Stimulated activated CD4-positive, alpha-beta T cell treated with anti-CD3 and anti-CD28 coated beads, Interleukin-1b, Interleukin-23, amount 100 ng/mL, for 4 hours (primary cell): ENCODE results near the gene NRSN1.

Source experiments
- DNase-seq, 2 donors: peaks; one replicate each; pipeline ENCODE4 v3.0.0-alpha.2; 2020; ENCODE audit warnings: low read depth in 2 of 2

The NRSN1 gene

GRCh38 chr6:24125980-24126379 is at the start of gene NRSN1:
TSS of gene NRSN1 (plus strand) at chr6:24126215. CDS start at chr6:24134328, 8,113 bp downstream.
- no peak for DNase-seq

- DNase-seq = no peak
Observed at GRCh38 chr6:24078200-24078599, 47.8 kb upstream of the NRSN1 start.

GRCh38 chr6:24079076-24079475 is 46.9 kb upstream of the NRSN1 start:
- no peak for DNase-seq

- DNase-seq = no peak
Observed at GRCh38 chr6:24080711-24081110, 45.3 kb upstream of the NRSN1 start.

- DNase-seq = no peak
Observed at GRCh38 chr6:24089736-24090135, 36.3 kb upstream of the NRSN1 start.

- no peak for DNase-seq
Observed at GRCh38 chr6:24092407-24092806, 33.6 kb upstream of the NRSN1 start.

GRCh38 chr6:24093381-24093780 is 32.6 kb upstream of the NRSN1 start:
- DNase-seq = no peak

- DNase-seq = no peak
Observed at GRCh38 chr6:24099181-24099580, 26.8 kb upstream of the NRSN1 start.

GRCh38 chr6:24100024-24100769 is 25.8 kb upstream of the NRSN1 start:
- no peak for DNase-seq

- no peak for DNase-seq
Observed at GRCh38 chr6:24100770-24101155, 25.3 kb upstream of the NRSN1 start.

- DNase-seq = no peak
Observed at GRCh38 chr6:24105191-24105590, 20.8 kb upstream of the NRSN1 start.

- no peak for DNase-seq
Observed at GRCh38 chr6:24106291-24106690, 19.7 kb upstream of the NRSN1 start.

- DNase-seq = no peak
Observed at GRCh38 chr6:24107294-24107693, 18.7 kb upstream of the NRSN1 start.

GRCh38 chr6:24108056-24108455 is 18.0 kb upstream of the NRSN1 start:
- no peak for DNase-seq

GRCh38 chr6:24110417-24110816 is 15.6 kb upstream of the NRSN1 start:
- no peak for DNase-seq

- no peak for DNase-seq
Observed at GRCh38 chr6:24113891-24114290, 12.1 kb upstream of the NRSN1 start.

- no peak for DNase-seq
Observed at GRCh38 chr6:24117021-24117420, 9.0 kb upstream of the NRSN1 start.

- DNase-seq = no peak
Observed at GRCh38 chr6:24122139-24122538, 3.9 kb upstream of the NRSN1 start.

- DNase-seq = no peak
Observed at GRCh38 chr6:24126586-24127192, 674 bp downstream of the NRSN1 start.

GRCh38 chr6:24127316-24127715 is 1.3 kb downstream of the NRSN1 start:
- no peak for DNase-seq

- no peak for DNase-seq
Observed at GRCh38 chr6:24131751-24132150, 5.7 kb downstream of the NRSN1 start.

GRCh38 chr6:24139080-24139479 is 13.1 kb downstream of the NRSN1 start:
- DNase-seq = no peak

- no peak for DNase-seq
Observed at GRCh38 chr6:24139639-24140038, 13.6 kb downstream of the NRSN1 start.

- no peak for DNase-seq
Observed at GRCh38 chr6:24140591-24140990, 14.6 kb downstream of the NRSN1 start.
